Muscle of leg (tissue), 11 donors: ENCODE measurements around the gene PDZK1IP1. TPM values are rescaled to one million over a fixed set of nuclear protein-coding genes. Genes with fewer than 3 reads are reported as not detected.

ENCODE experiments used
- DNase-seq: peaks from one replicate; pipeline ENCODE4 v3.0.0; 2013
- H3K27ac ChIP-seq: one replicate; pipeline ENCODE4 v1.5.1; 2013; ENCODE audit warnings: mild to moderate bottlenecking, low read length, control low read depth
- H3K27me3 ChIP-seq: one replicate; pipeline ENCODE4 v1.6.1; 2013; ENCODE audit warnings: low read length; ENCODE audit not compliant: control insufficient read depth, insufficient read depth
- H3K36me3 ChIP-seq: one replicate; pipeline ENCODE4 v1.6.1; 2013; ENCODE audit warnings: low read length; ENCODE audit not compliant: control insufficient read depth, insufficient read depth
- H3K4me1 ChIP-seq: one replicate; pipeline ENCODE4 v1.6.1; 2013; ENCODE audit warnings: low read length; ENCODE audit not compliant: control insufficient read depth, insufficient read depth
- H3K4me3 ChIP-seq: one replicate; pipeline ENCODE4 v1.5.1; 2013; ENCODE audit warnings: low read length, control low read depth
- H3K9me3 ChIP-seq: replicated peaks from 2 replicates; pipeline ENCODE4 v1.6.1; 2013; ENCODE audit warnings: low read depth, low read length; ENCODE audit not compliant: control insufficient read depth
- WGBS: methylation state at CpG from one replicate; pipeline ENCODE4 v1.1.5; 2013; ENCODE audit warnings: missing lambda C conversion rate; ENCODE audit not compliant: insufficient coverage; 5-methylcytosine and 5-hydroxymethylcytosine counted together
- polyA plus RNA-seq, 8 donors: library from polyadenylated mRNA; unstranded; fragments of 120-200 nt; gene quantifications; one replicate each; pipeline versions ENCODE4 v1.2.1 to v1.2.3, GENCODE V29; 2013; ENCODE audit warnings: inconsistent platforms in 1 of 8, low replicate concordance in 1 of 8; ENCODE audit not compliant: insufficient read length in 8 of 8, insufficient read depth in 1 of 8
- total RNA-seq: library from RNA; stranded (reverse); fragments of 120-200 nt; gene quantifications from one replicate; pipeline ENCODE4 v1.2.4, GENCODE V29; 2013

Gene PDZK1IP1
- total and polyA plus RNA-seq, 9 donors: 0.09 to 0.41 (median 0.20) TPM; not detected in 2

- DNase-seq: no peak
- H3K9me3 ChIP-seq: no peaks in the 10 kb centered on the region
- no peak overlapping the region for H3K4me3 ChIP-seq
- 16% methylated on average over 3 of the region's 9 CpGs for WGBS
- H3K4me1 ChIP-seq: peaks cover 16% of the 10 kb centered on the region
- no peak overlapping the region for H3K27ac ChIP-seq
- H3K36me3 ChIP-seq: no peaks in the 10 kb centered on the region
- peaks cover 78% of the 10 kb centered on the region for H3K27me3 ChIP-seq
These were observed 34.3 kb upstream of the PDZK1IP1 start for GRCh38 chr1:47223921-47224675.

GRCh38 chr1:47223174-47223920 lies 33.5 kb upstream of the PDZK1IP1 start:
- no peak for DNase-seq
- no peaks in the 10 kb centered on the region for H3K36me3 ChIP-seq
- H3K9me3 ChIP-seq: no peaks in the 10 kb centered on the region
- peaks cover 16% of the 10 kb centered on the region for H3K4me1 ChIP-seq
- H3K4me3 ChIP-seq: no peak overlapping the region
- no peak overlapping the region for H3K27ac ChIP-seq
- peaks cover 70% of the 10 kb centered on the region for H3K27me3 ChIP-seq
- 27% methylated on average over 6 of the region's 10 CpGs for WGBS

- no peak for DNase-seq
- no peaks in the 10 kb centered on the region for H3K9me3 ChIP-seq
- WGBS: 79% methylated on average over 3 of the region's 3 CpGs
- H3K4me3 ChIP-seq: no peak overlapping the region
- no peak overlapping the region for H3K27ac ChIP-seq
- H3K4me1 ChIP-seq: peaks cover 16% of the 10 kb centered on the region
- H3K27me3 ChIP-seq: peaks cover 62% of the 10 kb centered on the region
- no peaks in the 10 kb centered on the region for H3K36me3 ChIP-seq
These were observed 32.6 kb upstream of the PDZK1IP1 start for GRCh38 chr1:47222476-47222875.

GRCh38 chr1:47219590-47220220 lies 29.9 kb upstream of the PDZK1IP1 start:
- 89% methylated on average over 16 of the region's 29 CpGs for WGBS
- Histone ChIP-seq H3K9me3 (no peaks in the 10 kb centered on the region), H3K27ac (no peak overlapping the region), H3K36me3 (no peaks in the 10 kb centered on the region), H3K4me1 (peaks cover 2% of the 10 kb centered on the region), H3K4me3 (no peak overlapping the region), H3K27me3 (peaks cover 39% of the 10 kb centered on the region)
- no peak for DNase-seq

- no peaks in the 10 kb centered on the region for H3K36me3 ChIP-seq
- no peak for DNase-seq
- no peaks in the 10 kb centered on the region for H3K4me1 ChIP-seq
- no peak overlapping the region for H3K4me3 ChIP-seq
- H3K27ac ChIP-seq: no peak overlapping the region
- no peaks in the 10 kb centered on the region for H3K9me3 ChIP-seq
- 86% methylated on average over 3 of the region's 4 CpGs for WGBS
- H3K27me3 ChIP-seq: peaks cover 34% of the 10 kb centered on the region
These were observed 29.2 kb upstream of the PDZK1IP1 start for GRCh38 chr1:47219001-47219400.

GRCh38 chr1:47216278-47217059 lies 26.6 kb upstream of the PDZK1IP1 start:
- 85% methylated on average over 7 of the region's 12 CpGs for WGBS

GRCh38 chr1:47215713-47216112 lies 25.9 kb upstream of the PDZK1IP1 start:
- Histone ChIP-seq H3K4me1 (peaks cover 9% of the 10 kb centered on the region), H3K9me3 (no peaks in the 10 kb centered on the region), H3K36me3 (no peaks in the 10 kb centered on the region), H3K27ac (peak overlapping the region; percentile 13), H3K4me3 (no peak overlapping the region), H3K27me3 (peaks cover 14% of the 10 kb centered on the region)
- WGBS: 63% methylated on average over 4 of the region's 4 CpGs
- no peak for DNase-seq

More at GRCh38 chr1:47216278-47217059, 26.6 kb upstream of the PDZK1IP1 start:
- H3K4me3 ChIP-seq: no peak overlapping the region
- DNase-seq: no peak
- peaks cover 9% of the 10 kb centered on the region for H3K4me1 ChIP-seq
- H3K27me3 ChIP-seq: peaks cover 19% of the 10 kb centered on the region
- no peaks in the 10 kb centered on the region for H3K36me3 ChIP-seq
- H3K27ac ChIP-seq: no peak overlapping the region
- no peaks in the 10 kb centered on the region for H3K9me3 ChIP-seq

- Histone ChIP-seq H3K36me3 (no peaks in the 10 kb centered on the region), H3K4me3 (no peak overlapping the region), H3K9me3 (no peaks in the 10 kb centered on the region), H3K4me1 (peaks cover 9% of the 10 kb centered on the region), H3K27ac (no peak overlapping the region), H3K27me3 (peaks cover 14% of the 10 kb centered on the region)
- WGBS: 76% methylated on average over 3 of the region's 3 CpGs
- no peak for DNase-seq
These were observed 24.7 kb upstream of the PDZK1IP1 start for GRCh38 chr1:47214549-47214948.

- H3K4me3 ChIP-seq: no peak overlapping the region
- peaks cover 13% of the 10 kb centered on the region for H3K4me1 ChIP-seq
- no peaks in the 10 kb centered on the region for H3K36me3 ChIP-seq
- H3K27ac ChIP-seq: peak overlapping the region; percentile 82
- no peak for DNase-seq
- WGBS: 61% methylated on average over 8 of the region's 11 CpGs
- H3K9me3 ChIP-seq: no peaks in the 10 kb centered on the region
- H3K27me3 ChIP-seq: peaks cover 26% of the 10 kb centered on the region
These were observed 23.6 kb upstream of the PDZK1IP1 start for GRCh38 chr1:47213230-47213963.
